GM19023 (cell line): ENCODE measurements around the gene FAM193A.

Experiments used
- ATAC-seq: cut with Tn5 transposase; IDR thresholded peaks from one replicate; pipeline ENCODE4 v1.9.1; 2021; ENCODE audit warnings: mild to moderate bottlenecking, moderate library complexity; ENCODE audit not compliant: unreplicated experiment

The FAM193A gene, protein sequence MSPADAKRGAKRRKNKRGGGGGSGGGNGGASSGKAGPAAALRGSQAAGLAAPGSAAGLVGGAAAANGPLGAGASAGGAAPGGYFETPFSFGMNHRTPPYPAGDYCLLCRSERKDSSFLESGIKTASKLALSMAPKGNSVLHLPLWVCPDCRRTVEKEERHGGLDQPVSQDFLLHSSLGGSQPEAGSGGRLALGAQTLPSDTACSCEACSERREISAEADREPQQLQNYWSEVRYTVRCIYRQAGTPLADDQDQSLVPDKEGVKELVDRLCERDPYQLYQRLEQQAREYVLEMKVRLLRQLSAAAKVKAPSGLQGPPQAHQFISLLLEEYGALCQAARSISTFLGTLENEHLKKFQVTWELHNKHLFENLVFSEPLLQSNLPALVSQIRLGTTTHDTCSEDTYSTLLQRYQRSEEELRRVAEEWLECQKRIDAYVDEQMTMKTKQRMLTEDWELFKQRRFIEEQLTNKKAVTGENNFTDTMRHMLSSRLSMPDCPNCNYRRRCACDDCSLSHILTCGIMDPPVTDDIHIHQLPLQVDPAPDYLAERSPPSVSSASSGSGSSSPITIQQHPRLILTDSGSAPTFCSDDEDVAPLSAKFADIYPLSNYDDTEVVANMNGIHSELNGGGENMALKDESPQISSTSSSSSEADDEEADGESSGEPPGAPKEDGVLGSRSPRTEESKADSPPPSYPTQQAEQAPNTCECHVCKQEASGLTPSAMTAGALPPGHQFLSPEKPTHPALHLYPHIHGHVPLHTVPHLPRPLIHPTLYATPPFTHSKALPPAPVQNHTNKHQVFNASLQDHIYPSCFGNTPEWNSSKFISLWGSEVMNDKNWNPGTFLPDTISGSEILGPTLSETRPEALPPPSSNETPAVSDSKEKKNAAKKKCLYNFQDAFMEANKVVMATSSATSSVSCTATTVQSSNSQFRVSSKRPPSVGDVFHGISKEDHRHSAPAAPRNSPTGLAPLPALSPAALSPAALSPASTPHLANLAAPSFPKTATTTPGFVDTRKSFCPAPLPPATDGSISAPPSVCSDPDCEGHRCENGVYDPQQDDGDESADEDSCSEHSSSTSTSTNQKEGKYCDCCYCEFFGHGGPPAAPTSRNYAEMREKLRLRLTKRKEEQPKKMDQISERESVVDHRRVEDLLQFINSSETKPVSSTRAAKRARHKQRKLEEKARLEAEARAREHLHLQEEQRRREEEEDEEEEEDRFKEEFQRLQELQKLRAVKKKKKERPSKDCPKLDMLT (N-terminal part only)

GRCh38 chr4:2536193-2537010, at the start of gene FAM193A:
Gene FAM193A, plus strand, starts transcription at chr4:2536647. Its CDS starts 269 bp downstream, at chr4:2536916.
- ATAC-seq: peak; percentile 90

DNA sequence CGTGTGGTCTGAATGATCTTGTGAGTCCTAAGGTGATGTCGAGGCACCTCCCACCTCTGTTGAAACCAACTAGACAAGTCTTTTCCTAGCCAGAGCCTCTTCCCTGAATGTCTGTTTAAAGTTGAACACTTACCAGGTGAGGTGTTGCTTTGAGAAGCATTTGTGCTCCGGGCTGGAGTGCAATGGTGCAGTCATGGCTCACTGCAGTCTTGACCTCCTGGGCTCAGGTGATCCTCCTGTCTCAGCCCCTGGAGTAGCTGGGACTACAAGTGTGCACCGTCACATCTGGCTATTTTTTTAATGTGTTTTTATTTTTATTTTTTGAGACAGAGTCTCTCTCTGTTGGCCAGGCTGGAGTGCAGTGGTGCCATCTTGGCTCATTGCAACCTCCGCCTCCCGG, 49.5 kb upstream of the FAM193A start:
- ATAC-seq: no peak

DNA sequence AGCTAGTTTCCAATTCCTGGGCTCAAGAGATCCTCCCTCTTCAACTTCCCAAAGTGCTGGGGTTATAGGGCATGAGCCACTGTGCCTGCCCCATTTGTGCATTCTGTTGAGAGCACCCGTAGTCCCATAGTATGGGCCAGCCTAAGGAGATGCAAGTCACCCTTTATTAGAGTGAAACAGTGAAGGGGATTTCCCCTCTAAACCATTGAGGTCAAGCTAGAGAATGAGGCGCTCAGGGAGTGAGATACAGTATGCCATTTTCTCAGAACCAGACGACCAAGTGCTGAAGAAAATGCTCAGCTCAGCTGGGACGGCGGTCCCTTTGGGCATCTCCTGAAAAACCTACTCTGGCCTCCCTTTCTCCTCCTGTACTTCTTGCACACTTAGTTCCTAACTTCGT, 48.8 kb upstream of the FAM193A start:
- peak; percentile 67 for ATAC-seq

DNA sequence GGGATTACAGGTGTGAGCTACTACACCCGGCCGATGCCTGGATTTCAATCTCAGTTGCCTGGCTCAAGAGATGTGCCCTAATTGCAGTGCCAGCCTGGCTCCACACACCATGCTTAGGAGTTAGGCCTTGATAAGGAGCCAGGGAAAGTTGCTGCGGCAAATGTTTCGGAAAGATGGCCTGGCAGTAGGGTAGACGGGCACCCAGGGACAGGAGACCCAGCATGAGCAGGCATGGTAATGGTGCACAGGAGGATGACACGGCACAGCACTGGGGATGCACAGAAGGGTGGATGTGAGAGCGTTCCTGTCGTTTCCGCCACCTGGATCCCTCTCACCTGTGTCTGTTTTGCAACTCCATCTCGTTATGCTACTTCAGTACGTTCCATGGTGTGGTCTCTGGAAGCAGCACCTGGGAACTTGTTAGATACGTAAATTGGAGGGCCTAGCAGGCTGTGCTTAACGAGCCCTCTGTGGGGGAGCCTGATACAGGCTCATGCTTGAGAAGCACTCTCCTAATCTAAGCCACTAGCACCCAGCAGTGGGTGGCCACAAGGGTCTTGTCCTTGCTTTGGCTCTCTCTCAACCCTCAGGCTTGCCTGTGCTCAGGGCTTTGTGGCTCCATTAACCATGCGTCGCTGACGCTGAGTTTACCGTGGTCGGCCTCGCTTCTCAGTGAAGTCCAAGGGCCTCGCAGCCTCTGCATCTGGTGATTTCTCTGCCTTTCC, 47.2 kb upstream of the FAM193A start:
- ATAC-seq: no peak

GRCh38 chr4:2489841-2490552, 46.5 kb upstream of the FAM193A start:
- no peak for ATAC-seq

GRCh38 chr4:2492970-2493369, 43.5 kb upstream of the FAM193A start:
- no peak for ATAC-seq

DNA sequence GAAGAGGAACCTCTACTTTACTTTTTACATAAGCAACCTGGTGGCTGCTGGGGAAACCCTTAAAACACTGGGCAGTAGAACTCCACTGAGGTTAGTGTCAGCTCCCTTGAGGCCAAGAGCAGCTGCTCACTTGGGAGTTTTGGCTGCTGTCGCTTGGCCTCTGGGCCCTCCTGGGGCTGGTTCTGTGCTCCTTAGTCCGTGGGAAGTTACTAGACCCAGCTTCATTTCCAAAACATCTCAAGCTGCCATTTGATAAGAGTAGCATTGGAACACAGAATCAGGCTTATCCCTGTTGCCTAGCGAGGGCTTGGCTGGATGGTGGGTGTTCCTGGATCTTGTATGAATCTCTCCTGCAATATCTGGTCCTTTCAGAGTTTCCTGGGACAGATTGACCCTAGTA, 41.5 kb upstream of the FAM193A start:
- ATAC-seq: no peak

- ATAC-seq: no peak
Observed at GRCh38 chr4:2497324-2497723, 39.1 kb upstream of the FAM193A start.

DNA sequence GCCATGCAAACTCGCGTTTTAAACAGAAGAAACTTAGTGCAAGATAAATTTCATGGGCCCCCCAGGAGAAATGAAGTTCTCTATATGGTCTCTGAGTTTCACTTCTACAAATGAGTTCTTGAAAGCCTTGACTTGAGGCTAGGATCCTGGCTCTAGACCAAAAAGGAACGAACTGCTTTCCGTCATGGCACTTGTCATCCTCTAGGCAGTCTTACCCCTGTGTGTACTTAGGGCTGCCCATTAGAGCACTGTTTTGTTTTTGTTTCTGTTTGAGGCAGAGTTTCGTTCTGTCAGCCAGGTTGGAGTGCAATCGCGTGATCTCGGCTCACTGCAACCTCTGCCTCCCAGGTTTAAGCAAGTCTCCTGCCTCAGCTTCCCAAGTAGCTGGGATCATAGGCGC, 38.5 kb upstream of the FAM193A start:
- peak; percentile 89 for ATAC-seq

GRCh38 chr4:2500547-2500946, 35.9 kb upstream of the FAM193A start:
- ATAC-seq: no peak

- ATAC-seq: no peak
Observed at GRCh38 chr4:2501034-2501594, 35.3 kb upstream of the FAM193A start.

- no peak for ATAC-seq
Observed at GRCh38 chr4:2503809-2504208, 32.6 kb upstream of the FAM193A start.

GRCh38 chr4:2507259-2507658, 29.2 kb upstream of the FAM193A start:
- ATAC-seq: no peak

GRCh38 chr4:2507855-2508254, 28.6 kb upstream of the FAM193A start:
- no peak for ATAC-seq

DNA sequence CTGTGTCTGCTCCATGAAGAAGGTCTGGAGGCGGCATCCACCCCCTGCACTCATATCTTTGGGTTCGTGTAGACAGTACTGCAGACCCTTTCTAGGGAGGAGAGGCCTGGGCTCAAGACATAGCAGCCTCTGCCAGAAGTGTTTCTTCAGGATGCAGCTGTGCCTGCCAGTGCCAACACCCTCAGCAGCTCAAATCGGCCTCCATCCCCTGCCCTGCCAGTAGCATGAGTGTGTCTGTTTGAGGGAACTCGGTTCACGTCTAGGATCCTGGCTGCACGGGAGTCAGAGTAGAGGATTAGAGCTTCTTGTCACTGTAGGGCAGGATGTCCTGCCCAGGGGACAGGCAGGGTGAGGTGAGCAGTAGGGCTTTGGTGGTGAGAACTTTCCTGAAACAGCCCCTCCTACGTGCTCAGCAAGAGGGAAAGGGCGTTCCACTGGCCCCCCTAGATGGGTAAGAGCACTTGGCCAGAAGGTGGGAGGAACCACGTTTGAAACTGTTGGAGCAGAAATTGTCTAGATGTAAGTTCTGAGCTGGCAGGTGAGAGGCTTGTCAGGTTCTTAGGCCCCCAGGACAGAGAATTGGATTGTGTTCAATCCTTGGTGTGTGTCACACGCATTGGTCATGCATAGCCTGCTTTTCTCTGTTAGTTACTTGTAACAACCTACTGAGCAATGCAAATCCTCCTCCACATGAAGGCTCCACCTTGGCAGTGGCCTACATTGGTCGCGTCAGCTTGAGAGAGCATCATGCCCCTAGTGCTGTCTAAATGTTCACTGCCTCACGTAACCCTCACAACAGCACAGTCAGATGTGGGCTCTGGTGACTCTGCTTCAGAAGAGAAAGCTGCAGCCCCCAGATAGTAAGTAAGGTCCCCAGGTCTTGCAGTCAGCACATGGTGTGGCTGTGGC, 25.8 kb upstream of the FAM193A start:
- ATAC-seq: no peak

DNA sequence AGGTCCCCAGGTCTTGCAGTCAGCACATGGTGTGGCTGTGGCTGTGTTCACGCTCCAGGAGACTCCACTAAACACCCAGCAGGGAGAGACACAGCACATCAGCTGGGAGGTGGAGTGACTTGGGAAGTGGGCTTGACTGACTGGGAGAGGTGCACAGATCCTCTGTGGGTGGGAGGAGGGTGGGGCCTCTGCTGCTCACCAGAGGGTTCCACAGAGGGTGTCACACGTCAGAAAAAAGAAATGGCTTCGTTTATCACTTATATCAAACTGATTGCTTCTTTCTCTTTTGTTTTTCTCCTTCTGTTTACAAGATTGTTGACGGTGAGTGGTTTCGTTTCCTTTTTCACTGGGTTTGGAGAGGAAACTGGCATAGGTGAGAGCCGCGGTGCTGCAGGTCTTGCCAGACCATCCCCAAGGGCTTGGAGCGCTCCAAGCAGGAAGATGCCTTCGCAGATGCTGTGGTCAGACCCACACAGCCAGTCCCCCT, 24.8 kb upstream of the FAM193A start:
- no peak for ATAC-seq

DNA sequence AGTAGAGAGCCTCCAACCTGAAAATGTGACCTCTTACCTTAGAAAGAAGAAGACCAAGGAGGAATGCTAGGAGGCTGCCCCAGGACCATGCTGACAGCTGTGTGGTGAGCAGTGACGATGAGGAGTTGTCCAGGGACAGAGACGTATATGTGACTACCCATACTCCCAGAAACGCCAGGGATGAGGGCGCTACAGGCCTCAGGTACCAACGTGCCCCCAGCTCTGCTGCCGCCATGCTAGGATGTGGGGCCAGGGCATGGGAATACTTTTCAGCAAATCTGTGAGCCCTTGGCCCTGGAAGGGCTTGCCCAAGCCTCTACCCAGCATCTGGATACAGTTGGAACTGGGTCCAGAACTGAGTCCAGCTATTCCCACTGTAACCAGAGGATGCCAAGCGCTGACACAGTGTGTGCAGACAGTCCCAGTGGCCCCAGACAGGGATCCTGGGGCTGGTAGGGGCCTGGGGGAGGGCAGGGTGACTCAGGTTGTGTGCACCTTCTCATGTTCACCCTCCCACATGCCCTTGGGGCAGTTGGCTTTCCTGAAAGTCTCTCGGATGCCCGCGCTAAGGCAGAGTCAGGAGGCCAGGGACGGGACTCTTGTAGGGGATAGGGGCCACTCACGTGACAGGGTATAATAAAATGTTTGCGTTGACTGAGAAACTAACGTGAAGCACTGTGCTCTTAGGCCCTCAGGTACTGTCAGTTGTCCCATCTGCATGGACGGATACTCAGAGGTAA, 23.9 kb upstream of the FAM193A start:
- no peak for ATAC-seq
